Caco-2 (cell line): ENCODE data around the gene FAM13A. TPM values are rescaled to one million over a fixed set of nuclear protein-coding genes. Genes with fewer than 3 reads are reported as not detected.

Experiments
- BruUV-seq: library from RNA; stranded (reverse); fragments of 400-500 nt; replicated peaks from 2 replicates; lab custom pipeline; 2021; lab: Mats Ljungman, UMichigan
- CTCF ChIA-PET: fragments of 300-600 bp; sonication (Branson Sonifier 250); formaldehyde crosslinking; loops from one replicate; lab custom pipeline; 2022; ENCODE audit warnings: antibody characterized with exemption; lab: Charles Lee
- POLR2A ChIA-PET: fragments of 300-600 bp; sonication (Branson Sonifier 250); formaldehyde crosslinking; loops from one replicate; lab custom pipeline; 2022; ENCODE audit warnings: antibody characterized with exemption; lab: Charles Lee
- DNase-seq, 2 experiments: peaks; one replicate each; pipeline versions ENCODE4 v3.0.0 to v3.0.0-alpha.2; 2020 to 2022
- H3K27me3 ChIP-seq: replicated peaks from 2 replicates; pipeline ENCODE4 v1.6.0; 2011; ENCODE audit warnings: low read length; ENCODE audit not compliant: control insufficient read depth, insufficient read depth
- H3K36me3 ChIP-seq: 2 replicates; pipeline ENCODE4 v1.5.1; 2011; ENCODE audit warnings: low read length; ENCODE audit not compliant: control insufficient read depth, insufficient read depth
- H3K4me1 ChIP-seq: fragments of 250-450 bp; sonication (Bioruptor Pico); 2 replicates; pipeline ENCODE4 v1.5.1; 2020; ENCODE audit warnings: mild to moderate bottlenecking
- H3K4me3 ChIP-seq: 2 replicates; pipeline ENCODE4 v1.5.1; 2011; ENCODE audit warnings: low read depth, mild to moderate bottlenecking, control low read depth, low read length
- H3K9me3 ChIP-seq: fragments of 250-450 bp; sonication (Bioruptor Pico); 2 replicates; pipeline ENCODE4 v1.5.1; 2020; ENCODE audit warnings: mild to moderate bottlenecking, moderate library complexity
- H3K27ac Mint-ChIP-seq: one replicate; pipeline ENCODE4 v1.8.0; 2022; ENCODE audit warnings: mixed read lengths; ENCODE audit not compliant: unreplicated experiment
- H3K27me3 Mint-ChIP-seq: one replicate; pipeline ENCODE4 v1.8.0; 2022; ENCODE audit warnings: mixed read lengths; ENCODE audit not compliant: insufficient read depth, unreplicated experiment
- H3K36me3 Mint-ChIP-seq: one replicate; pipeline ENCODE4 v1.8.0; 2022; ENCODE audit warnings: mild to moderate bottlenecking, mixed read lengths; ENCODE audit not compliant: insufficient read depth, unreplicated experiment
- H3K4me1 Mint-ChIP-seq: one replicate; pipeline ENCODE4 v1.8.0; 2022; ENCODE audit warnings: low read depth, mixed read lengths; ENCODE audit not compliant: unreplicated experiment
- H3K4me3 Mint-ChIP-seq: one replicate; pipeline ENCODE4 v1.8.0; 2022; ENCODE audit warnings: mild to moderate bottlenecking, moderate library complexity, mixed read lengths; ENCODE audit not compliant: unreplicated experiment
- H3K9me3 Mint-ChIP-seq: one replicate; pipeline ENCODE4 v1.8.0; 2022; ENCODE audit warnings: mixed read lengths; ENCODE audit not compliant: unreplicated experiment
- intact Hi-C: fragments of 100-400 bp; cut with micrococcal nuclease; formaldehyde crosslinking; loops from one replicate; pipeline ENCODE4 v1.10.0; 2022; ENCODE audit not compliant: unreplicated experiment
- total RNA-seq: library from RNA; stranded (reverse); gene quantifications from 2 replicates; pipeline ENCODE4 v1.2.3, GENCODE V29; 2022
- TF ChIP-seq, protein P1 (sequence below), 2 experiments: fragments of 200-600 bp in 1 of 2; IDR thresholded peaks; 1 replicate in 1 of 2; 2 replicates in 1 of 2; pipeline versions ENCODE4 v1.5.1 to v1.8.0; 2011 to 2022; ENCODE audit warnings: antibody characterized with exemption in 1 of 2, control low read depth in 1 of 2, inconsistent platforms in 1 of 2, low read depth in 1 of 2, low read length in 1 of 2, mild to moderate bottlenecking in 1 of 2, moderate library complexity in 1 of 2; ENCODE audit not compliant: insufficient read depth in 1 of 2, severe bottlenecking in 1 of 2, unreplicated experiment in 1 of 2

FAM13A gene
- total RNA-seq, 1 experiment from 2014 or later = 11.0 TPM

DNA sequence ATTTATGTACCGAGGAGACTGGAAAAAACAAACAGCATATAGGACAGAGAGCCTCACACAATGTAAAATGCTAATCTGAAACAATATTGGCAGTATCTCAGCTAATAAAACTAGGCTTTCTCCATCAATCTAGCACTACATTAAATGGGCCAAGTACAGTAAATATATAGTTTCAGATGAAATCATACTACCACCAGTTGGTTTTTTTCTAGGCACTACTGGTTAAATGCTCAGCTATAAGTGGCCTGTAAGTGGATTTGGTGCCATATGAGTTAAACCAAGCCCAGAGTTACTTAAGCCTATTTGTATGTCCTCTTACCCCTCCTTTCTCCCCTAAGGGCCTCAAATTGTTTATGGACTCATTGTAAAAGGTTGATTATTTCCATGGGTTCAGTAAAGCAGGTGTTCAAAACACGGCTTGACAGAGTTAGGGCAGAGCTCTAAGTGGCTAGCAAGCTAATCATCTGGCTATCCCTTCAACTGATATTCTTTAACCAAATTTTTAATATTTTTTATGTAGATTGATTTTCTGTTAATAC, 57.5 kb downstream of the FAM13A start:
- H3K4me3 Mint-ChIP-seq = no peak overlapping the region
- TF ChIP-seq, protein P1, sequence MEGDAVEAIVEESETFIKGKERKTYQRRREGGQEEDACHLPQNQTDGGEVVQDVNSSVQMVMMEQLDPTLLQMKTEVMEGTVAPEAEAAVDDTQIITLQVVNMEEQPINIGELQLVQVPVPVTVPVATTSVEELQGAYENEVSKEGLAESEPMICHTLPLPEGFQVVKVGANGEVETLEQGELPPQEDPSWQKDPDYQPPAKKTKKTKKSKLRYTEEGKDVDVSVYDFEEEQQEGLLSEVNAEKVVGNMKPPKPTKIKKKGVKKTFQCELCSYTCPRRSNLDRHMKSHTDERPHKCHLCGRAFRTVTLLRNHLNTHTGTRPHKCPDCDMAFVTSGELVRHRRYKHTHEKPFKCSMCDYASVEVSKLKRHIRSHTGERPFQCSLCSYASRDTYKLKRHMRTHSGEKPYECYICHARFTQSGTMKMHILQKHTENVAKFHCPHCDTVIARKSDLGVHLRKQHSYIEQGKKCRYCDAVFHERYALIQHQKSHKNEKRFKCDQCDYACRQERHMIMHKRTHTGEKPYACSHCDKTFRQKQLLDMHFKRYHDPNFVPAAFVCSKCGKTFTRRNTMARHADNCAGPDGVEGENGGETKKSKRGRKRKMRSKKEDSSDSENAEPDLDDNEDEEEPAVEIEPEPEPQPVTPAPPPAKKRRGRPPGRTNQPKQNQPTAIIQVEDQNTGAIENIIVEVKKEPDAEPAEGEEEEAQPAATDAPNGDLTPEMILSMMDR (IDR thresholded peaks at IDR 0.05; ENCODE audit: insufficient read depth in 1 of 2, low read depth in 1 of 2, low read length in 1 of 2, severe bottlenecking in 1 of 2, unreplicated experiment in 1 of 2) = no peak
- Histone ChIP-seq H3K4me3 (no peak overlapping the region), H3K9me3 (no peaks in the 10 kb centered on the region), H3K4me1 (peaks cover 10% of the 10 kb centered on the region), H3K27me3 (no peaks in the 10 kb centered on the region), H3K36me3 (no peaks in the 10 kb centered on the region)
- no peaks in the 10 kb centered on the region for H3K27me3 Mint-ChIP-seq
- intact Hi-C loops = no loop called here
- H3K27ac Mint-ChIP-seq = no peak overlapping the region
- peaks cover 12% of the 10 kb centered on the region for H3K4me1 Mint-ChIP-seq
- BruUV-seq = no TSS peak
- no peaks in the 10 kb centered on the region for H3K9me3 Mint-ChIP-seq
- ChIA-PET CTCF (interaction anchor here (0.5 kb wide), 1 partner anchor 239 kb away, joined by 4 read pairs; no protein-coding TSS in a partner anchor), POLR2A (no interaction called here)
- DNase-seq = no peak
- no peaks in the 10 kb centered on the region for H3K36me3 Mint-ChIP-seq

GRCh38 chr4:88998891-88999290, 58.1 kb downstream of the FAM13A start:
- no peak overlapping the region for H3K4me3 ChIP-seq
- Mint-ChIP-seq H3K4me1 (peaks cover 12% of the 10 kb centered on the region), H3K9me3 (no peaks in the 10 kb centered on the region), H3K27ac (no peak overlapping the region), H3K27me3 (no peaks in the 10 kb centered on the region), H3K36me3 (no peaks in the 10 kb centered on the region), H3K4me3 (no peak overlapping the region)
- TF ChIP-seq, protein P1 (IDR thresholded peaks at IDR 0.05; ENCODE audit: insufficient read depth in 1 of 2, low read depth in 1 of 2, low read length in 1 of 2, severe bottlenecking in 1 of 2, unreplicated experiment in 1 of 2) = no peak
- H3K36me3 ChIP-seq = no peaks in the 10 kb centered on the region
- DNase-seq = no peak
- intact Hi-C loops = no loop called here
- peaks cover 10% of the 10 kb centered on the region for H3K4me1 ChIP-seq
- ChIA-PET CTCF (no interaction called here), POLR2A (no interaction called here)
- BruUV-seq = no TSS peak
- H3K27me3 ChIP-seq = no peaks in the 10 kb centered on the region
- no peaks in the 10 kb centered on the region for H3K9me3 ChIP-seq

GRCh38 chr4:88998001-88998400, 59.0 kb downstream of the FAM13A start:
- Histone ChIP-seq H3K36me3 (no peaks in the 10 kb centered on the region), H3K27me3 (no peaks in the 10 kb centered on the region), H3K4me1 (peaks cover 10% of the 10 kb centered on the region), H3K9me3 (no peaks in the 10 kb centered on the region), H3K4me3 (no peak overlapping the region)
- H3K27me3 Mint-ChIP-seq = no peaks in the 10 kb centered on the region
- no peaks in the 10 kb centered on the region for H3K36me3 Mint-ChIP-seq
- H3K4me1 Mint-ChIP-seq = peaks cover 12% of the 10 kb centered on the region
- H3K4me3 Mint-ChIP-seq = no peak overlapping the region
- H3K9me3 Mint-ChIP-seq = no peaks in the 10 kb centered on the region
- ChIA-PET CTCF (no interaction called here), POLR2A (no interaction called here)
- TF ChIP-seq, protein P1 (IDR thresholded peaks at IDR 0.05; ENCODE audit: insufficient read depth in 1 of 2, low read depth in 1 of 2, low read length in 1 of 2, severe bottlenecking in 1 of 2, unreplicated experiment in 1 of 2) = no peak
- no peak overlapping the region for H3K27ac Mint-ChIP-seq
- intact Hi-C loops = no loop called here
- DNase-seq = no peak
- no TSS peak for BruUV-seq
